Activated naive CD4-positive, alpha-beta T cell treated with anti-CD3 and anti-CD28 coated beads, Interleukin-2, amount 10 ng/mL, durations not matched to agents 7 days and 5 days (primary cell): Measurements from ENCODE around the gene ME3.
"Not testable (repeated sequence)": the region's sequence is repeated elsewhere in the genome, so short reads cannot be mapped to it uniquely, and the experiment has no call there.

Source experiments
- CTCF ChIA-PET: fragments of 350-600 bp; sonication (Branson Sonifier 250); formaldehyde crosslinking; loops from one replicate; lab custom pipeline; 2021; ENCODE audit warnings: antibody characterized with exemption; lab: Charles Lee
- DNase-seq: peaks from one replicate; pipeline ENCODE4 v3.0.0-alpha.2; 2020
- H3K27ac Mint-ChIP-seq: one replicate; pipeline ENCODE4 v1.8.0; 2021; ENCODE audit warnings: mild to moderate bottlenecking, moderate library complexity, mixed read lengths
- H3K27me3 Mint-ChIP-seq: one replicate; pipeline ENCODE4 v1.8.0; 2021; ENCODE audit warnings: mild to moderate bottlenecking, mixed read lengths
- H3K36me3 Mint-ChIP-seq: one replicate; pipeline ENCODE4 v1.8.0; 2021; ENCODE audit warnings: mixed read lengths
- H3K4me1 Mint-ChIP-seq: one replicate; pipeline ENCODE4 v1.8.0; 2021; ENCODE audit warnings: mixed read lengths
- H3K4me3 Mint-ChIP-seq: one replicate; pipeline ENCODE4 v1.8.0; 2021; ENCODE audit warnings: mild to moderate bottlenecking, moderate library complexity, mixed read lengths
- H3K9me3 Mint-ChIP-seq: one replicate; pipeline ENCODE4 v1.8.0; 2021; ENCODE audit warnings: mixed read lengths

ME3 gene

GRCh38 chr11:86630229-86630981, 42.0 kb downstream of the ME3 start:
- Mint-ChIP-seq H3K4me3 (no peak overlapping the region), H3K27ac (no peak overlapping the region), H3K27me3 (peaks cover 14% of the 10 kb centered on the region), H3K36me3 (no peaks in the 10 kb centered on the region), H3K4me1 (no peaks in the 10 kb centered on the region), H3K9me3 (no peaks in the 10 kb centered on the region)
- DNase-seq = no peak
- CTCF ChIA-PET = interaction anchor here (1.3 to 1.9 kb wide), 2 partner anchors 11 to 22 kb away, joined by 3 to 7 read pairs; no protein-coding TSS in a partner anchor

DNA sequence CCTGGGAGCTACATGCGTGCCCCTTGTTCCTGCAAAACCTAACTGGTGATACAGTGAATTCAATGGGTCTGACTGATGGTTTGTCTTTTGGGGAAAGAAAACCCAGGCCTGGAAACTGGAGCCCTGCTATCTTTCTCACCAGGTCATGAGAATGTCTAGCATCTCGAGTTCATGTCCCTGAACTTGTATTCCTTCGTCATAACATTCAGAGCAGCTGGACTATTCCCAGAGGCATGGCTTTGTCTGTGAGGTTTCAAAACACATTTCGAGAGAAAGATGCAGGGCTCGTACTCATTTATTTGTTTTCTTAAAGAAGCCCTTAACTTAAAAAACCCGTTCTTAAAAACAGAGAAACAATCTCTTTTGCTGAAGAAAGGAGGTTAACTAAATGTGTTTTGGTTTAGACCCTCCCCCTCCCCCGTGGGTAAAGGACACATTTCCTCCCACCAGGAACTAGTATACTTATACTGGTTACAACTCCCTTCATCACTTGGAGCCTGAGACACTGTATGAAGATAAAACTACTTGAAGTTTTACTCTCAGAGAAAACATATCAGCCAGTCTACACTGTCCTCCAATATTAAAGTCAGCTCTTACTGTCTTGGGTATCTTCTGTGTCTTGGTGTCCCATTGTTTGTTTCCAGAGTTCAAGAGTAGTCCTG, 43.2 kb downstream of the ME3 start:
- Mint-ChIP-seq H3K9me3 (no peaks in the 10 kb centered on the region), H3K36me3 (no peaks in the 10 kb centered on the region), H3K27ac (no peak overlapping the region), H3K4me1 (no peaks in the 10 kb centered on the region), H3K27me3 (peaks cover 8% of the 10 kb centered on the region), H3K4me3 (no peak overlapping the region)
- CTCF ChIA-PET = interaction anchor here (1.1 to 1.3 kb wide), 2 partner anchors 10 to 21 kb away, joined by 3 to 5 read pairs; no protein-coding TSS in a partner anchor
- no peak for DNase-seq

DNA sequence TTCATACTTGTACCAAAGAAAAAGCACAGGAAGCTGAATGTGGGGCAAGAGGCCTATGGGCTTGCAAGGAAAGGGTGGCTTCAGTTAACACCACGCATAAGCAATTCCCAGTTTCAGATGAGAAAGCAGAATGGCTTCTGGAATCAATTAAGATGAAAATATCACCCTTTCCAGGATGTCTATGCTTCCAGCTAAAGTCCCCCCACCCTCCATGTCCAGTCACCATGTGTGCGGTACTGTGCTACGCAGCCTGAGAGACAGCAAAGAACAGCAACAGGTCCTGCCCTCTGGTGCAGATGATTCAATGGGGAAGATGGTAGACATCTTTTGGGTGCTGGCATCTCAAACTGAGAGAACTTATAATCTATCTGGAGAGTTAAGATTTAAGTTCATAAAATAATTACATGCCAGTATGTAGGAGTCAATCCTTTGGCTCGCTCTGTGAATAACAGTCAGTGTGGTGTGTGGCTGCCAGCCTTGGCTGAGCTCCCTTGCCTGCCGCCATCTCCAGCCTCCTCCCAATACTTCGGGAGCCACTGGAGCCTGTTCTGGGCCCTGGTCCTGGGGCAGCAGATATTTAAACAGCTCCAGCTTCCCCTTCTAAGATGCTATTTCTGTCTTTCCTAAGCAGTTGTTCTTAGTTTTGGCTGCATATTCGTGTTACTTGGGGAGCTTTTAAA, 44.5 kb downstream of the ME3 start:
- H3K27ac Mint-ChIP-seq = no peak overlapping the region
- H3K4me1 Mint-ChIP-seq = no peaks in the 10 kb centered on the region
- H3K4me3 Mint-ChIP-seq = no peak overlapping the region
- no peaks in the 10 kb centered on the region for H3K9me3 Mint-ChIP-seq
- no peak for DNase-seq
- no peaks in the 10 kb centered on the region for H3K36me3 Mint-ChIP-seq
- peaks cover 4% of the 10 kb centered on the region for H3K27me3 Mint-ChIP-seq
- CTCF ChIA-PET = interaction anchor here (1.1 kb wide), 1 partner anchor 19 kb away, joined by 5 read pairs; no protein-coding TSS in a partner anchor

DNA sequence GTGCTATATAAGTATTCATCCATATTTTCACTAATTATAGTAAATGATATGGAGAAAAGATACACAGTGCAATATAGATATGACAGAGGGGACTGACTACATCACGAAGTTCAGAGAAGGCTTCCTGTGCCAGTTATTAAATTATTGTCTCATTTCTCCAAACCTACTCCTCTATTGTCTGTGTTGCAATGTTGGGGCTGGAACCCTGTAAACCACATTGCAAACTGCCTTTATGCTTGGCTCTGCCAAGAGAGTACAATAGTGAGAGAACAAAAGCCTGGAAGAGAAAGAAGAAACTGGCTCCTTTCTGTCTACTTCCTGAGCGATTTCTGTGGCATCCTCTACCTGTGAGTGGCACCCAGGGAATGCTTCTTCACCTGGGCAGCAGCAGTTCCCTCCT, 46.4 kb downstream of the ME3 start:
- H3K4me1 Mint-ChIP-seq = no peaks in the 10 kb centered on the region
- H3K27me3 Mint-ChIP-seq = no peaks in the 10 kb centered on the region
- no peak overlapping the region for H3K27ac Mint-ChIP-seq
- CTCF ChIA-PET = no interaction called here
- no peak for DNase-seq
- no peaks in the 10 kb centered on the region for H3K9me3 Mint-ChIP-seq
- no peaks in the 10 kb centered on the region for H3K36me3 Mint-ChIP-seq
- H3K4me3 Mint-ChIP-seq = no peak overlapping the region

DNA sequence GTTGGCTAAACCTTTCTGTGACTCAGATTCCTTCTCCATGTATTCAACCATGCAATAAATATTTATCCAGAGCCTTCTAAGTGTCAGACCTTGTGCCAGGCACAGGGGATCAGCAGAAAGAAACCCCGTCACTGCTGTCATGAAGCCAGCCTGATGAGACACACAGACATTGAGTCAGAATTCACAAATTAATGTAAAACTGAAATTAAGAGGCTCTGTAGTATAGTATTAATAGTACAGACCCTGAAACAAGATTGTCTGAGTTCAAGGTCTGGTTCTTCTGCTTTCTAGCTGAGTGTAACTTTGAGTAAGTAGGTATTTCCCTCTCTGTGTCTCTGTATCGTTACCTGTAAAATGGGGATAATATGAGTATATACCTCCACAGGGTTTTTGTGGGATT, 46.9 kb downstream of the ME3 start:
- no peak for DNase-seq

GRCh38 chr11:86624366-86624765, 48.0 kb downstream of the ME3 start:
- no peaks in the 10 kb centered on the region for H3K27me3 Mint-ChIP-seq
- no peak for DNase-seq
- no peaks in the 10 kb centered on the region for H3K36me3 Mint-ChIP-seq
- H3K4me1 Mint-ChIP-seq = no peaks in the 10 kb centered on the region
- CTCF ChIA-PET = interaction anchor here (0.7 kb wide), 1 partner anchor 16 kb away, joined by 3 read pairs; no protein-coding TSS in a partner anchor
- no peak overlapping the region for H3K27ac Mint-ChIP-seq
- H3K4me3 Mint-ChIP-seq = no peak overlapping the region
- no peaks in the 10 kb centered on the region for H3K9me3 Mint-ChIP-seq

More for the DNA sequence above, 46.9 kb downstream of the ME3 start:
- no peak overlapping the region for H3K27ac Mint-ChIP-seq
- no peak overlapping the region for H3K4me3 Mint-ChIP-seq
- CTCF ChIA-PET = no interaction called here
- H3K9me3 Mint-ChIP-seq = no peaks in the 10 kb centered on the region
- no peaks in the 10 kb centered on the region for H3K4me1 Mint-ChIP-seq
- no peaks in the 10 kb centered on the region for H3K27me3 Mint-ChIP-seq
- no peaks in the 10 kb centered on the region for H3K36me3 Mint-ChIP-seq

DNA sequence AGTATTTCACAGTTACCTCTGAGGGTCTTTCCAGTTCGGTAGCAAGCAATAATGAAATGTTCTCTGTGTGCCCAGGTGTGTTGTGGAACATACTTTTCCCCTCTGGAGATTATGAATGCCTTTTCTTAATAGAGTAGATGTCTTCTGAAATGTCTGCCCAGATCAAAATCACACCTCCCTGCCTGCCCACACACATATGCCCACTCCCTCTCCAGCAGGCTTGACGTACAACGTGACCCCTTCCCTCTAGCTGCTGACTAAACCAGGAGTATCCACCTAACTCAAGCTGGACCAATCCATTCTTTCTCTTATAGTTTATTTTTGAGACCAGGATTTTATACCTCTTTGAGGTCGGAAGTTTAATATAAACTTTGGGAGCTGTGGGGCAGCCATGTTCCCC, 48.7 kb downstream of the ME3 start:
- no peaks in the 10 kb centered on the region for H3K4me1 Mint-ChIP-seq
- peaks cover 2% of the 10 kb centered on the region for H3K9me3 Mint-ChIP-seq
- H3K27me3 Mint-ChIP-seq = no peaks in the 10 kb centered on the region
- H3K27ac Mint-ChIP-seq = no peak overlapping the region
- DNase-seq = no peak
- no peaks in the 10 kb centered on the region for H3K36me3 Mint-ChIP-seq
- CTCF ChIA-PET = no interaction called here
- H3K4me3 Mint-ChIP-seq = no peak overlapping the region

GRCh38 chr11:86623041-86623621, 49.3 kb downstream of the ME3 start:
- Mint-ChIP-seq H3K27ac (no peak overlapping the region), H3K4me1 (no peaks in the 10 kb centered on the region)
- DNase-seq = no peak

DNA sequence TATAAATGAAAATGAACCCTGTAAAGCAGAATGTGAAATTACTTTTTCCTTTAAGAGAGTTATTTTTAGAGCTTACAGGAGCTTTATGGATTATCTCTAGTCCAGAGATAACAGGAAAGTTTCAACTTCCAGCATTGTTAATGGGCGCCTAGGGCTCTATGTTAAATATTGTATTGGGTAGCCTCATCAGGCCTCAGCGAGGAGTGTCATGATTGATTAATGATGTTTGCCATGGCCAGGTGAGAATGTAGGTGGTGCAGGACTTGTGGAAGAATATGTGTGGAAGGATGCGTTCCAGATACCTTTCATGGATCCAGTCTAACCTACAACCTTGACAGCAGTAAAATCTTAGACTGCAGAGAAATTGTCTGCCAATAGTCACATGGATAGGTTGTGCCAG, 50.6 kb downstream of the ME3 start:
- Mint-ChIP-seq H3K9me3 (peaks cover 2% of the 10 kb centered on the region), H3K27ac (no peak overlapping the region), H3K27me3 (no peaks in the 10 kb centered on the region), H3K4me3 (no peak overlapping the region), H3K36me3 (no peaks in the 10 kb centered on the region), H3K4me1 (no peaks in the 10 kb centered on the region)
- DNase-seq = no peak
- CTCF ChIA-PET = no interaction called here

More at GRCh38 chr11:86623041-86623621, 49.3 kb downstream of the ME3 start:
- no peak overlapping the region for H3K4me3 Mint-ChIP-seq
- peaks cover 2% of the 10 kb centered on the region for H3K9me3 Mint-ChIP-seq
- H3K36me3 Mint-ChIP-seq = no peaks in the 10 kb centered on the region
- CTCF ChIA-PET = interaction anchor here (0.7 kb wide), 1 partner anchor 852 kb away, joined by 3 read pairs; no protein-coding TSS in a partner anchor
- no peaks in the 10 kb centered on the region for H3K27me3 Mint-ChIP-seq

DNA sequence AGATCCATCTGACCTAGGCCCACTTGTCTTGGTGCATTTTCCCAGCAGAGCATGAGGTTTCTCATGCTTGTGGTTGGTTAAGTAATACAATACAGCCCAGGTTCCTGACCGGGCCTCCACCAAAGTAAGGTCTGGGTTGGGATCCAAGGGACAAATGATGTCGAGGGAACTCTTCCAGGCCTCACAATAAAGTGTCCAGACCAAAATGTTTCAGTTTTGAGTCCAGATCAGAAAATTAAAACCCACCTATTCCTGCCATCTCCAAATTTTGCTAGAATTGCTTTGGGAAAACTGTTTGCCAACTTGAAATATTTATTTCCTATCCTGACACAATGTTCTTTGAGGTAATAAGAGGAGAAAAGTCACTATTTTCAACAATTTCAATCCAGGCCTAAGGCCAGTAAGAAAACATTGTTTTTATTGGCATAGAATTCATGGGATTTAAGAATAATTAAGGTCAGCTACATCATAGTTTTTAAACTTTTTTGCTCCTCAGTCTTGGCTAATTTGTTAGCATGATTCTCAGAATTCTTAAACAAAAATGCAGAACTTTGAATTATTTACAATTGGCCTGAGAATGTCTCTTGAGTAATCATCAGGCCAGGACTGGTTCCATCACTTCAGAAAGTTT, 51.4 kb downstream of the ME3 start:
- H3K36me3 Mint-ChIP-seq = no peaks in the 10 kb centered on the region
- H3K27ac Mint-ChIP-seq = no peak overlapping the region
- no peak for DNase-seq

DNA sequence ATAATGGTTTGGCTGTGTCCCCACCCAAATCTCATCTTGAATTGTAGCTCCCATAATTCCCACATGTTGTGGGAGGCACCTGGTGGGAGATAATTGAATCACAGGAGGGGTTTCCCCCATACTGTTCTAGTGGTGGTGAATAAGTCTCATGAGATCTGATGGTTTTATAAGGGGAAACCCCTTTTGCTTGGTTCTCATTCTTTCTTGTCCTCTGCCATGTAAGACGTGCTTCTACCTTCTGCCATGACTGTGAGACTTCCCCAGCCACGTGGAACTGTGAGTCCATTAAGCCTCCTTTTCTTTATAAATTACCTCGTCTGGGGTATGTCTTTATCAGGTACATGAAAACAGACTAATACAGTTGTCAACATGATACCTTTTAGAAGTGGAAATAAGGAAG, 53.0 kb downstream of the ME3 start:
- DNase-seq, H3K9me3 Mint-ChIP-seq, H3K4me3 Mint-ChIP-seq, H3K36me3 Mint-ChIP-seq, H3K27ac Mint-ChIP-seq, H3K27me3 Mint-ChIP-seq, H3K4me1 Mint-ChIP-seq: not testable (repeated sequence)
- CTCF ChIA-PET = interaction anchor here (0.6 to 1.2 kb wide), 3 partner anchors 10 to 1980 kb away, joined by 3 to 4 read pairs (median 3); no protein-coding TSS in a partner anchor

More for the DNA sequence above, 51.4 kb downstream of the ME3 start:
- Mint-ChIP-seq H3K27me3 (no peaks in the 10 kb centered on the region), H3K9me3 (peaks cover 2% of the 10 kb centered on the region), H3K4me3 (no peak overlapping the region), H3K4me1 (no peaks in the 10 kb centered on the region)
- CTCF ChIA-PET = no interaction called here

- no peaks in the 10 kb centered on the region for H3K4me1 Mint-ChIP-seq
- no peak overlapping the region for H3K27ac Mint-ChIP-seq
- H3K36me3 Mint-ChIP-seq = no peaks in the 10 kb centered on the region
- H3K27me3 Mint-ChIP-seq = peaks cover 3% of the 10 kb centered on the region
- H3K9me3 Mint-ChIP-seq = peaks cover 5% of the 10 kb centered on the region
- no peak overlapping the region for H3K4me3 Mint-ChIP-seq
- CTCF ChIA-PET = no interaction called here
- no peak for DNase-seq
Observed at GRCh38 chr11:86617502-86617901, 54.9 kb downstream of the ME3 start.

GRCh38 chr11:86615487-86615886, 56.9 kb downstream of the ME3 start:
- H3K27ac Mint-ChIP-seq = no peak overlapping the region
- CTCF ChIA-PET = no interaction called here

More at GRCh38 chr11:86615487-86615886, 56.9 kb downstream of the ME3 start:
- no peak for DNase-seq
- Mint-ChIP-seq H3K27me3 (peaks cover 3% of the 10 kb centered on the region), H3K36me3 (no peaks in the 10 kb centered on the region), H3K9me3 (peaks cover 5% of the 10 kb centered on the region), H3K4me3 (no peak overlapping the region), H3K4me1 (no peaks in the 10 kb centered on the region)
